Testis (tissue), 2 donors: ENCODE results near the gene TMEM151A.
"Not testable (repeated sequence)": the region's sequence is repeated elsewhere in the genome, so short reads cannot be mapped to it uniquely, and the experiment has no call there.

Experiments
- POLR2A ChIP-seq: fragments of 450-650 bp; IDR thresholded peaks from one replicate; pipeline ENCODE4 v1.6.1; 2017; ENCODE audit warnings: antibody characterized with exemption, mild to moderate bottlenecking, moderate library complexity
- TF ChIP-seq, protein P1 (sequence below), 3 experiments: fragments of 450-650 bp in 2 of 3; fragments of 200-600 bp in 1 of 3; sonication (generic) in 1 of 3; IDR thresholded peaks; one replicate each; pipeline ENCODE4 v1.5.1; 2016 to 2019; ENCODE audit warnings: antibody characterized with exemption in 3 of 3, mild to moderate bottlenecking in 2 of 3, moderate library complexity in 1 of 3

DNA sequence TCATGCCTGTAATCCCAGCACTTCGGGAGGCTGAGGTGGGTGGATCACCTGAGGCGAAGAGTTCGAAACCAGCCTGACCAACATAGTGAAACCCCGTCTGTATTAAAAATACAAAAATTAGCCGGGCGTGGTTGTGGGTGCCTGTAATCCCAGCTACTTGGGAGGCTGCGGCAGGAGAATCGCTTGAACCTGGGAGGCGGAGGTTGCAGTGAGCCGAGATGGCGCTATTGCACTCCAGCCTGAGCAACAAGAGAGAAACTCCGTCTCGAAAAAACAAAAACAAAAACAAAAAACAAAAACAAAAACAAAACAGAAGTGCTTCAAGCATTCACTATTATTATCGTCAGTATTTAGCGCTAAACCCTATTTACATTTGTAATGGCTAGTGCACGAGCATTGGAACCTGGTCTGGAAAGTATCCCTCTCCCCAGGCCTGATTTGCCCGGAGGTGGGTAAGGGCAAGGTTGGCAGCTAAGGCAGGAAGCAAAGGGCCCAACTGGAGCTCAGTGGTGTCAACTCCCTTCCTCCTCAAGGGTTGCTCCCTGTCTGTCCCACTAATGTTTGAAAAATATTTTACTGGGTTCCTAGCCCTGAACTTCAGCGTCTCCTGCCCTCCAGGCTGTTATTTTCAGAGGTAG, 19.2 kb downstream of the TMEM151A start:
- TF ChIP-seq, protein P1, sequence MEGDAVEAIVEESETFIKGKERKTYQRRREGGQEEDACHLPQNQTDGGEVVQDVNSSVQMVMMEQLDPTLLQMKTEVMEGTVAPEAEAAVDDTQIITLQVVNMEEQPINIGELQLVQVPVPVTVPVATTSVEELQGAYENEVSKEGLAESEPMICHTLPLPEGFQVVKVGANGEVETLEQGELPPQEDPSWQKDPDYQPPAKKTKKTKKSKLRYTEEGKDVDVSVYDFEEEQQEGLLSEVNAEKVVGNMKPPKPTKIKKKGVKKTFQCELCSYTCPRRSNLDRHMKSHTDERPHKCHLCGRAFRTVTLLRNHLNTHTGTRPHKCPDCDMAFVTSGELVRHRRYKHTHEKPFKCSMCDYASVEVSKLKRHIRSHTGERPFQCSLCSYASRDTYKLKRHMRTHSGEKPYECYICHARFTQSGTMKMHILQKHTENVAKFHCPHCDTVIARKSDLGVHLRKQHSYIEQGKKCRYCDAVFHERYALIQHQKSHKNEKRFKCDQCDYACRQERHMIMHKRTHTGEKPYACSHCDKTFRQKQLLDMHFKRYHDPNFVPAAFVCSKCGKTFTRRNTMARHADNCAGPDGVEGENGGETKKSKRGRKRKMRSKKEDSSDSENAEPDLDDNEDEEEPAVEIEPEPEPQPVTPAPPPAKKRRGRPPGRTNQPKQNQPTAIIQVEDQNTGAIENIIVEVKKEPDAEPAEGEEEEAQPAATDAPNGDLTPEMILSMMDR (IDR thresholded peaks at IDR 0.05), result not testable (repeated sequence)
- TF ChIP-seq POLR2A, result not testable (repeated sequence)
